IPS DF 6.9 (cell line): ENCODE results near the gene MYPN.

Experiments
- DNase-seq: peaks from one replicate; pipeline ENCODE4 v3.0.0-alpha.2; 2013; ENCODE audit warnings: low read depth, low spot score
- H3K27ac ChIP-seq: one replicate; pipeline ENCODE4 v1.5.1; 2013; ENCODE audit warnings: low read length, control low read depth
- H3K27me3 ChIP-seq: 2 replicates; pipeline ENCODE4 v1.6.1; 2013; ENCODE audit warnings: mild to moderate bottlenecking, low read length; ENCODE audit not compliant: control insufficient read depth, insufficient read depth
- H3K36me3 ChIP-seq: 2 replicates; pipeline ENCODE4 v1.6.1; 2013; ENCODE audit warnings: low read length; ENCODE audit not compliant: control insufficient read depth, insufficient read depth
- H3K4me1 ChIP-seq: 2 replicates; pipeline ENCODE4 v1.6.1; 2013; ENCODE audit warnings: low read length; ENCODE audit not compliant: control insufficient read depth, insufficient read depth
- H3K4me3 ChIP-seq: 2 replicates; pipeline ENCODE4 v1.5.1; 2013; ENCODE audit warnings: mild to moderate bottlenecking, low read length
- H3K9me3 ChIP-seq: 2 replicates; pipeline ENCODE4 v1.6.1; 2013; ENCODE audit warnings: low read length, inconsistent platforms; ENCODE audit not compliant: control insufficient read depth, insufficient read depth
- WGBS: extraction: QIAGEN DNeasy Blood & Tissue Kit; methylation state at CpG from one replicate; pipeline ENCODE4 v1.1.7; 2013; ENCODE audit warnings: mixed read lengths, missing lambda C conversion rate; ENCODE audit not compliant: insufficient read length, insufficient coverage; 5-methylcytosine and 5-hydroxymethylcytosine counted together

Gene MYPN

DNA sequence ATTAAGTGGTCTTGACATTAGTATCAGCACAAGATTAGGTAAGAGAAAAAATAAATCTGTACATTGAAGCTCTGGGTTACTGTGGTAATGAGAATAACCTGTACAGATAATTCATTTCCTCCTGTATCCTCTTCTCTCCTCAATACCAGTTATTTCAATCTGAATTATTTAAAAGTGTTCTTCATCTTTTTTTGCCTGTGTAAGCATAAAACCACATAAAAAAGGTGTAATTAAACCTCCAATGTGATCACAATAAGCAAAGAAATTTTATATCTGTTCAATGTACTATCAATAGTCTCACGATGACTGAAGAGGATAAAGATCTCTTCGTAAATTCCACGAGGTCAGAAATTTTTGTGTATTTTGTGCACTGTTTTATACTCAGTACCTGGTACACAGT, 1.2 kb upstream of the MYPN start:
- no CpG with 5 or more reads among the region's 3 CpGs for WGBS
- no peak for DNase-seq
- Histone ChIP-seq H3K27ac (no peak overlapping the region), H3K27me3 (no peaks in the 10 kb centered on the region), H3K4me3 (no peak overlapping the region), H3K4me1 (no peaks in the 10 kb centered on the region), H3K36me3 (no peaks in the 10 kb centered on the region), H3K9me3 (no peaks in the 10 kb centered on the region)

DNA sequence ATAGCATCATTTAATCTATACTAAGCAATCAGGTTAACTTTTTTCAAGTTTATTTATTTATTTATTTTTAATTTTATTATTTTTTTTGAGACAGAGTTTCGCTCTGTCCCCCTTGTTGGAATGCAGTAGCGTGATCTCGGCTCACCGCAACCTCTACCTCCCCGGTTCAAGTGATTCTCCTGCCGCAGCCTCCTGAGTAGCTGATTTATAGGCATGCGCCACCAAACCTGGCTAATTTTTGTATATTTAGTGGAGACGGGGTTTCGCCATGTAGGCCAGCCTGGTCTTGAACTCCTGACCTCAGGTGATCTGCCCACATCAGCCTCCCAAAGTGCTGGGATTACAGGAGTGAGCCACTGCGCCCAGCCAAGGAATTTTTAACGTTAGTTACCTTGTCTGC, 635 bp upstream of the MYPN start:
- no peak overlapping the region for H3K27ac ChIP-seq
- no peaks in the 10 kb centered on the region for H3K27me3 ChIP-seq
- no CpG with 5 or more reads among the region's 11 CpGs for WGBS
- H3K9me3 ChIP-seq = no peaks in the 10 kb centered on the region
- no peaks in the 10 kb centered on the region for H3K36me3 ChIP-seq
- H3K4me3 ChIP-seq = no peak overlapping the region
- H3K4me1 ChIP-seq = no peaks in the 10 kb centered on the region
- DNase-seq = no peak

DNA sequence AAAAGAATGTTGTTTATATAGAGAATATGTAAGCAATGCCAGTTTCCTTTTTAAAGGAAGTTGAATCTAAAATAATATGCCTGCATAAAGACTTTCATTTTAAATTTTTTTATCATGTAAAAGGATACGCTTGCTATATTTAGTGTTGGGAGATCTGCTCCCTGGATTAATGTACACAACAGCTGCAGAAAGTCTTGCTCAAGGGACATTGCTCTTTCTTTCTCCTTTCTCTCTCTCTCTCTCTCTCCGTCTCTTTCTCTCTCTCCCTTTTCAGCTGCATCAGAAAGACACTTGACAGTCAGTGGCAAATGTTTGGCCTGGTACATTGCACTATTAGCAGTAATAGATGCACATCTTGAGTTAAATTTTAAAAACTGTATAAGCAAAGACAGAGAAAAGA, 739 bp downstream of the MYPN start:
- Histone ChIP-seq H3K27me3 (no peaks in the 10 kb centered on the region), H3K27ac (no peak overlapping the region), H3K4me3 (no peak overlapping the region), H3K4me1 (no peaks in the 10 kb centered on the region), H3K9me3 (no peaks in the 10 kb centered on the region), H3K36me3 (no peaks in the 10 kb centered on the region)
- WGBS = no CpG with 5 or more reads among the region's 2 CpGs
- DNase-seq = no peak

DNA sequence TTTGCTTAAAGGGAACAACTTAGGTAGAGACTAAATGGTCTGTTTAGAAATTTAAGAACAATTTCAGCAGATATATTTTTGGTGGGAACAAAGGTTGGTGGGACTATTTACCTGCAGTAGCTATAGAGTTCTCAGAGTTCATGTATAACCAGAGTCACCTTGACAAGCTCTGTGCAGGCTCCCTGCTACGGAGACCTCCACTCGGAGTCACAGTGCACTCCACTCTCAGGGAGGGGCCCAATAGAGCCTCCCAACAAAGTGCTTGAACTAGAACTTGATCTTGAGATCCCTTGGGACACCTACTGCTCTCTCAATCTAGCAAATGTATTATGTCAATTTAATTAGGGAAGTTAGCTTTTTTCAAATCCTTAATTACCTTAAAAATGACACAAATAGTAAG, 2.3 kb downstream of the MYPN start:
- H3K27me3 ChIP-seq = no peaks in the 10 kb centered on the region
- H3K4me3 ChIP-seq = no peak overlapping the region
- no peak overlapping the region for H3K27ac ChIP-seq
- H3K36me3 ChIP-seq = no peaks in the 10 kb centered on the region
- no peak for DNase-seq
- no peaks in the 10 kb centered on the region for H3K9me3 ChIP-seq
- no CpG with 5 or more reads among the region's 2 CpGs for WGBS
- no peaks in the 10 kb centered on the region for H3K4me1 ChIP-seq

DNA sequence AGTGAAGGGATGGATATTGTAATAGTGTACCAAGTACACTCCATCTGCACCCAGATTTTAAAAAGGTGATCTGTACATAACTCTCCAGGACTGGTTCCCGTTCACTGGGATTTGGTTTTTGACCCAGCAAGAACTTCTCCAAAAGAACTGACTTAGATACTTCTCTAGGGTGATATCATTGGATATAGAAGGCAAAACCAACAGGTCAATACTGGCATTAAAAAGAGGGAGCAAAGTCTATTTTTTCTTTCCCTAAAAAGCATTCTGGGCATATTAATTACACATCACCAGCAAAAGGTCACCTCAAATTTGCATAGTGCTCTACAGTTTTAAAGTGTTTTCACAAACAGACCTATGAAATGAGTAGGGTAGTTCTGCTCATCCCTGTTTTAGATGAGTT, 3.5 kb downstream of the MYPN start:
- no peaks in the 10 kb centered on the region for H3K27me3 ChIP-seq
- H3K27ac ChIP-seq = no peak overlapping the region
- H3K9me3 ChIP-seq = no peaks in the 10 kb centered on the region
- DNase-seq = no peak
- no peak overlapping the region for H3K4me3 ChIP-seq
- WGBS = no CpG with 5 or more reads among the region's 1 CpG
- no peaks in the 10 kb centered on the region for H3K4me1 ChIP-seq
- no peaks in the 10 kb centered on the region for H3K36me3 ChIP-seq

DNA sequence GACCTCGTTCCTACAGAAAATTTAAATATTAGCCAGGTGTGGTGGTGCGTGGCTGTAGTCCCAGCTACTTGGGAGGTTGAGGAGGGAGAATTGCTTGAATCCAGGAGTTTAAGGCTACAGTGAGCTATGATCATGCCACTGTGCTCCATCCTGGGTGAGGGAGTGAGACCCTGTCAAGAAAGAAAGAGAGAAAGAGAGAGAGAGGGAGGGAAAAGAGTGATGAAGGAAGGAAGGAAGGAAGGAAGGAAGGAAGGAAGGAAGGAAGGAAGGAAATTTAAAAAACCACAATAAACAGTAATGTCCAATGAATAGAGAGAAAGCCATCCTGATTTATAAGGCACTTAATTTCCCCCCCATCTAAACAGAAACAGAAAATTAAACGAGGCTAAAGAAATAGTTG, 9.4 kb downstream of the MYPN start:
- Histone ChIP-seq H3K36me3 (no peaks in the 10 kb centered on the region), H3K4me1 (no peaks in the 10 kb centered on the region), H3K9me3 (no peaks in the 10 kb centered on the region), H3K27ac (no peak overlapping the region), H3K4me3 (no peak overlapping the region), H3K27me3 (no peaks in the 10 kb centered on the region)
- WGBS = no CpG with 5 or more reads among the region's 3 CpGs
- DNase-seq = no peak

DNA sequence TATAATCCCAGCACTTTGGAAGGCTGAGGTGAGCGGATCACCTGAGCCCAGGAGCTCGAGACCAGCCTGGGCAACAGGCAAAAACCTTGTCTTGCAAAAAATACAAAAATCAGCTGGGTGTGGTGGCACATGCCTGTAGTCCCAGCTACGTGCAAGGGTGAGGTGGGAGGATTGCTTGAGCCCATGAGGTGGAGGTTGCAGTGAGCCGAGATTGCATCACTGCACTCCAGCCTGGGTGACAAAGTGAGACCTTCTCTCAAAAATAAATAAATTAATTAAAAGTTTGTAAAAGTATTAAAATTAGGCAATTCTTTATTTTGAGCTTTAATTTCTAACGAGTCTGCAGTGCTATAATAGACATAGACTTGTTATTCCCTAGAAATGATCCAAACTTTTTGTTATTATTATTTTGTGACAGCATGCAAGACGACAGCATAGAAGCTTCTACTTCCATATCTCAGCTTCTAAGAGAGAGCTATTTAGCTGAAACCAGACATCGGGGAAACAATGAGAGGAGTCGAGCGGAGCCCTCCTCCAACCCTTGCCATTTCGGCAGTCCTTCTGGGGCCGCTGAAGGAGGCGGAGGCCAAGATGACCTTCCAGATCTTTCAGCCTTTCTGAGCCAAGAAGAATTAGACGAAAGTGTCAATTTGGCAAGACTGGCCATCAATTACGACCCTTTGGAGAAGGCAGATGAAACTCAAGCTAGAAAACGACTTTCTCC, 11.9 kb downstream of the MYPN start:
- Histone ChIP-seq H3K4me3 (no peak overlapping the region), H3K4me1 (no peaks in the 10 kb centered on the region), H3K9me3 (no peaks in the 10 kb centered on the region), H3K27ac (no peak overlapping the region), H3K36me3 (no peaks in the 10 kb centered on the region), H3K27me3 (no peaks in the 10 kb centered on the region)
- WGBS = no CpG with 5 or more reads among the region's 15 CpGs
- no peak for DNase-seq

DNA sequence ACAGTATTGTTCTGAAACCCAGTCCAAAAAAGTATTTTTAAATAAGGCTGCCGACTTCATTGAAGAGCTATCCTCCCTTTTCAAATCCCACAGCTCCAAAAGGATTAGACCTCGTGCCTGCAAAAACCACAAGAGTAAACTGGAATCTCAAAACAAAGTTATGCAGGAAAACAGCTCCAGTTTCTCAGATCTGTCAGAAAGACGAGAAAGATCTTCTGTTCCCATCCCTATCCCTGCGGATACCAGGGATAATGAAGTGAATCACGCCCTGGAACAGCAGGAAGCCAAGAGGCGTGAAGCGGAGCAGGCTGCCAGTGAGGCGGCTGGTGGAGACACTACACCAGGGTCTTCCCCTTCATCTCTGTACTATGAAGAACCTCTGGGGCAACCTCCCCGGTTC, 12.6 kb downstream of the MYPN start:
- no peaks in the 10 kb centered on the region for H3K27me3 ChIP-seq
- H3K36me3 ChIP-seq = no peaks in the 10 kb centered on the region
- no peak overlapping the region for H3K27ac ChIP-seq
- H3K4me1 ChIP-seq = no peaks in the 10 kb centered on the region
- DNase-seq = no peak
- WGBS = no CpG with 5 or more reads among the region's 9 CpGs
- H3K9me3 ChIP-seq = no peaks in the 10 kb centered on the region
- no peak overlapping the region for H3K4me3 ChIP-seq

DNA sequence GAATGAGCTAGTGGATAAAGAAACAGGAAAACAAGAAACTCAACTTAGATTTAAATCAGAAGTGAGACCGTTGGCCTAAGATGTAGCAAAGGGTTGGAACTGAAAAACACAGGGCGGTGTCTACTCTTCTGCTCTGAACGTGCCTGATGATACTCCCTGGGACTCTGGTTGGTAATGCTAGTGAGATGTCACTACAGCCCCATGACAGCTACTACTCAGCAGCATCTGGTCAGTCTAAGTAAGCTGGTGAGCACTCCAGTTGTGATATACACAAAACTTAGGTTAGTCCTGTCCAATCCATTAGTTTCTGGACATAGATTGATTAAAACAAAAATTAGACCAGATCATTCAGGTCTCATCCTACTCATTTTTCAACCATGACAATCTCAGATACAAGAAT, 15.4 kb downstream of the MYPN start:
- no peaks in the 10 kb centered on the region for H3K27me3 ChIP-seq
- WGBS = no CpG with 5 or more reads among the region's 3 CpGs
- H3K4me3 ChIP-seq = no peak overlapping the region
- no peaks in the 10 kb centered on the region for H3K36me3 ChIP-seq
- H3K9me3 ChIP-seq = no peaks in the 10 kb centered on the region
- H3K27ac ChIP-seq = no peak overlapping the region
- no peak for DNase-seq
- H3K4me1 ChIP-seq = no peaks in the 10 kb centered on the region

DNA sequence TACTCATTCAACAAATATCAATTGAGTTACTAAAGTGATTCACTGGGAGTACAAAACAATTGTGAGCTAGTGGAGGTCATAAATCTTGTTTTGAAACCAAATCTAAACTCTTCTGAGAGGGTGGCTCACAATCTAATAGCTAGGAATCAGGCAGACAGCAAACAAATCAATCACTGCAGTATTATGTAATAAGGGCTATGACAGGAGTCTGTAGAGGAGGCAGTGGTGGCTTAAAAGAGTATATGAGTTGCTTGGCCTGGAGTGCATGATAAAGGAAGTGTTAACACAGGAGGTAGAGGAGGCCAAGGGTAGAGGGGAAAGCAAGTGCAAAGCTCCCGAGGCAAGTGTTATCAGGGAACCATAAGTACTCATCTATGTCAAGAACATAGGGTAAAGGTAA, 16.5 kb downstream of the MYPN start:
- no peaks in the 10 kb centered on the region for H3K36me3 ChIP-seq
- WGBS = no CpG with 5 or more reads among the region's 1 CpG
- H3K4me3 ChIP-seq = no peak overlapping the region
- no peaks in the 10 kb centered on the region for H3K27me3 ChIP-seq
- no peak overlapping the region for H3K27ac ChIP-seq
- no peak for DNase-seq
- no peaks in the 10 kb centered on the region for H3K9me3 ChIP-seq
- no peaks in the 10 kb centered on the region for H3K4me1 ChIP-seq

DNA sequence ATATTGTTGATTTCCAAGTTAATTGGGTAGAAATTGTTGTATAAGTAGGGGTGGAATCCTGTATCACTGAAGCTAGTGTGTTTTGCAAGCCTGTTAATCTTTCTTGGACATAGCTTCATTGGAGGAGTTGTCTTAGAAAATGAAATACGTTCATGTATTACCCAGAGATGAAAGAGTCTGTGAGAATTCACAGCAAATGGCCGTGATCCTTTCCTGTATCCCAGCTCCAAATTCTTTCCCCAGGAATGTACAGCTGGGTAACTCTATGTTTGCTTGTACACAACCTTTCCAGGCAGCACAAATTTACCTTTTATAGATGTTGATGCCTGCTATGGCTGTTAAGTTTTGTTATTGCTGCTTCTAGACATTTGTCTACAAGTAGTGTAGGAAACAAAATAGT, 18.7 kb downstream of the MYPN start:
- no peaks in the 10 kb centered on the region for H3K36me3 ChIP-seq
- no peak overlapping the region for H3K4me3 ChIP-seq
- no peaks in the 10 kb centered on the region for H3K4me1 ChIP-seq
- no CpG with 5 or more reads among the region's 2 CpGs for WGBS
- DNase-seq = no peak
- H3K27me3 ChIP-seq = no peaks in the 10 kb centered on the region
- no peak overlapping the region for H3K27ac ChIP-seq
- H3K9me3 ChIP-seq = no peaks in the 10 kb centered on the region
